Fibroblast of the conjunctiva (primary cell): ENCODE results near the gene PIP4K2A.
"Not testable (repeated sequence)": the region's sequence is repeated elsewhere in the genome, so short reads cannot be mapped to it uniquely, and the experiment has no call there.

ENCODE experiments used
- DNase-seq: peaks from one replicate; pipeline ENCODE4 v3.0.0-alpha.2; 2010; ENCODE audit warnings: low read depth

PIP4K2A gene

DNA sequence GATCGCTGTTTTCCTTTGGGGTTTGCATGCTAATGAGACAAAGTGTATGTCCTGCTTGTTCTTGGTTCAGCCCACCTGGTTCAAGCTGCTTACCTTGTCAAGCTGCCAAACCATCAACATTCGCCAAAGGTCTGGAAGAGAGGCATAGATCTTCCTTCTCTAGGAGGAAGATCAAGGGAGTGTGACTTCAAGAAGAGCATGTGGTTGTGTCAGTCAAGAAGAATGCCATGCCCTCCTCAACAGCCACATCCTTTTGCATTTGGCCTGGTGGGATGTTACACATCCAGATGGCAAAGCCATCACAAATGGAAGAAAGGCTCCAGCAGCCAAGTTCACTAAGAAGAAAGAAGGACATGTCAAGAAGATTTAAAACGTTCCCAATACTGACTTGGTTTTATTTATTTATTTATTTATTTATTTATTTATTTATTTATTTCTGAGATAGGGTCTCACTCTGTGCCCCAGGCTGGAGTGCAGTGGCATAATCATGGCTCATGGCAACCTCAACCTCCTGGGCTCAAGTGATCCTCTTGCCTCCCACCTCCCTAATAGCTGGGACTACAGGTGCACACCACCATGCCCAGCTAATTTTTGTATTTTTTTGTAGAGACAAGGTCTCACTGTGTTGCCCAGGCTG lies 5.1 kb upstream of the PIP4K2A start:
- no peak for DNase-seq

DNA sequence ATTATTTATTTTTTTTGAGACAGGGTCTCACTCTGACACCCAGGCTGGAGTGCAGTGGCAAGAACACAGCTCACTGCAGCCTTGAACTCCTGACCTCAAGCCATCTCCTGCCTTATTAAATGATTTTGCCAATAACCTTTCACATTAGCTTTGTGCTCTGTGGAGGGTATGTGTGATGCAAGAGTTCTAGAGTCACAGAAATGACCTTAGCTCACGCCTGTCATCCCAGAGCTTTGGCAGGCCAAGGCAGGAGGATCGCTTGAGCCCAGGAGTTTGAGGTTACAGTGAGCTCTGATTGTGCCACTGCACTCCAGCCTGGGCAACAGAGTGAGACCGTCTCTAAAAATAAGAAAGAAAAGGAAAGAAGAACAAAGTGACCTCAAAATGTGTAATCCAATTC lies 4.3 kb upstream of the PIP4K2A start:
- DNase-seq: not testable (repeated sequence)

GRCh38 chr10:22717728-22718127 lies 3.4 kb upstream of the PIP4K2A start:
- no peak for DNase-seq

GRCh38 chr10:22716943-22717342 lies 2.6 kb upstream of the PIP4K2A start:
- no peak for DNase-seq

DNA sequence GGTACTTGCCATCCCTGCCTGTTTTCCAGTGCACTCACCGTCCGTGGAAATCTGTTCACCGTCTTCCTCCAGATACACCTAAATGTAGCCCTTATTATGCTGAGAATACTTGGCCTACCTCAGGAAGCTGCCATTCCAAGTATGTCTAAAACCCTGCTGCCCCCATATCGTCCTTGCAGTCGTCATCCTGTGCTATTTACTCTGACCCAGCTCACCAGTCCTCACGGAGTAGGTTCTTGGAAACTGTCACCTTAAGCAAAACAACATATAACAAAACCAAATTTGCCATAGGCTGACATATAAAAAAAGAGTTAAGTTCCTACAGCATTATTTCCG lies 880 bp upstream of the PIP4K2A start:
- no peak for DNase-seq

GRCh38 chr10:22713853-22714478 lies 412 bp downstream of the PIP4K2A start:
- DNase-seq: no peak

DNA sequence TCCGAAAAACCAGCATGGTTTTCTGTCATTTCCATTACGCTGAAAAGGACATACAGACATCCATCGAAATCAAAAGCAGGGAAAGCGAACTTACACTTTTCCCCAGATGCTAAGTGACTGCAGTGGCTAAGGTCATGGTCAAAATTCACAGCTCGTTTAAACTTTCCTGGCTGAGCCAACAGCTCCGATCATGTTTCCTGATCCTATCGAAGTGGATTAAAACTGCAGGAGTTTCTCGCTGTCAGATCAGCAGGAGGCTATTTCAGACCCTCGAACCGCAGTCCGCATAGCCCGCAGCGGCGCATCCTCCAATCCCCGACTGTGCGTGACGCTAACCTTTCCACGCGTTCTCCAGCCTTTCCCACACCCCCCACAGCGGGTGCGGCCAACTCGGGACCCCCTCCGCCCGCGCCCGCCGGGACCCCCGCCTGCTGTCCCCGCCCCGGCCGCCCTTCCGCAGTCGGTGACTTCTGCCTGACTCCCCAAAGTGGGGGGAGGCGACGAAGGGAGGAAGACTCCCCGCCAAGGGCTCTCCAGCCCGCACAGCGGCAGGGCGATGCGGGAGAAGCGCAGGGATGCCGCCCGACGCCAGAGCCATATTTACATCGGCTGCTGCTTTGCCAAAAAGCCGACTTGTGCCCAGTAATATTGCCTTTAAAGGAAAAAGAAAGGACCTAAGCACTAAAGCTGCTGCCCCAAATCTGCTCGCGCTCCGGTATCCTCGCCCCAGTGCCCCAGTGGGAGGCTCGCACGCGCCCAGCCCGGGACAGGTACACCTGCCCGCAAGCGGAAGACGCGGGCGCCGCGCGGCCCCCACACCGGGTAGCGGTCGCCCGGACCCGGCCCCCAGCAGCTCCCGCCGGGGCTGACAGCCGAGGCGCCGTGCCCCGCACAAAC lies 1.2 kb downstream of the PIP4K2A start:
- DNase-seq: no peak

DNA sequence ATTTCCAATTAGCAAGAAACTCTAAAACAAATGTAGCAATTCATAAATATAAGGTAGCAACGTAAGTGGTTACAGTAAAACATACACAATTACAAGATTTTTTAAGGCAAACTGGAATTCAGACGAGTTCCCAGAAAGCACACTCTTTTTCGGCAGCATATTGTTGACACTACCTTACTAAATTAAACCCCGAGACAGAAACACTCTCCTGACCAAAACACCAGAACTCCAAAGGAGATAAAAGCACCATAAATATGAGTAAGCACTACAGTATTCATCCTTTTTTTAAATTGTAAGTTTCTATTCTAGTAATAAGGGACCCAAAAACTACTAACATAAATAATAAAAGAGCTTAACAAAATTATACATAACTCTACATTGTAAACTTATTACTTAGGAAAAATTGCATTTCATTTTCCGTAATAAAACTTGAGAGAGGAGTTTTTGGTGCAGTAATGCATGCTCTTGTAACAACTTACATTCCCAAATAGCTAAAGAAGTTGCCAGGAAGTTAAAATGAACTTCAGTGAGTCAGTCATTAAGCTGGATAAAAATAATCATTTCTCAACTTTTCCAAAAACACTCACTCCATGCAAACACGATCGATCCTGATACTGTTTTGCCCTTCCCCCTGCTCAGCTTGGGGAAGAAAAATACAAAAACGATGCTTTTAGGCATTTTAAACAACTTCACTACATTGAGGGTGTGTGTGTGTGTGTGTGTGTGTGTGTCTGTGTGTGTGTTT lies 2.0 kb downstream of the PIP4K2A start:
- no peak for DNase-seq

DNA sequence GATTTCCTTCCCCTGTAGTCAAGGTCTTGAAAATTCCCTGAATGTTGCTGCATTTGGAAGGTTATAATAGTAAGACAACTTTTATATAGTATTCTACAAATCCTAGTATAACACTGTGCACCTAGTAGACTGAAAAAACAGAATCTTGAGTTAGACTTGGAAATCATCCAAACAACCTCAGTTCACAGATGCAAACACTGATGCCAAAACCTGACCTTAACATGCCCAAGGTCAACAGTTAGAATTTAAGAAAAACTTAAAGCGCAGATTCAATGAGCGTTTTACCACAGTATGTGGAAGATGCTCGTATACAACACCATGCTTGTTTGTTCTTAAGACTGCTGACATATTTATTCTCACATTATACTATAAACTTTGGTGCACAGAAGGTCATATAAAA lies 3.0 kb downstream of the PIP4K2A start:
- DNase-seq: no peak

- DNase-seq: no peak
Measured at GRCh38 chr10:22710139-22710745, 4.1 kb downstream of the PIP4K2A start.

- DNase-seq: no peak
Measured at GRCh38 chr10:22708772-22709171, 5.6 kb downstream of the PIP4K2A start.

DNA sequence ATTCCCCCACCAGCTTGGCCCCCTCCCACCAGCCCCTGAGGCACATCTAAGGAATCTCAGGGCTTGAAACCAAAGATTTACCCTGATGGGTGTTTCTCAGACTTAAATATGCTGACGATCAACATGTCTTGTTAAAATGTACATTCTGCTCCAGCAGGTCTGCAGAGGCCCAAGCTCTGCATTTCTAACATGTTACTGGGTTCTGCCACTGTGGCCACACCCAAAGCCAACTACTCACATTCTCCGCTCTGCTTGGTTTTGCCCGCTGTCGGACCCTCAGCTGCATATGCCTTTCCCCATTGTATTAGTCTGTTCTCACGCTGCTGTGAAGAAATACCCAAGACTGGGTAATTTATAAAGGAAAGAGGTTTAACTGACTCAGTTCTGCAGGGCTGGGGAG lies 8.9 kb downstream of the PIP4K2A start:
- no peak for DNase-seq

GRCh38 chr10:22704942-22705341 lies 9.4 kb downstream of the PIP4K2A start:
- DNase-seq: no peak

DNA sequence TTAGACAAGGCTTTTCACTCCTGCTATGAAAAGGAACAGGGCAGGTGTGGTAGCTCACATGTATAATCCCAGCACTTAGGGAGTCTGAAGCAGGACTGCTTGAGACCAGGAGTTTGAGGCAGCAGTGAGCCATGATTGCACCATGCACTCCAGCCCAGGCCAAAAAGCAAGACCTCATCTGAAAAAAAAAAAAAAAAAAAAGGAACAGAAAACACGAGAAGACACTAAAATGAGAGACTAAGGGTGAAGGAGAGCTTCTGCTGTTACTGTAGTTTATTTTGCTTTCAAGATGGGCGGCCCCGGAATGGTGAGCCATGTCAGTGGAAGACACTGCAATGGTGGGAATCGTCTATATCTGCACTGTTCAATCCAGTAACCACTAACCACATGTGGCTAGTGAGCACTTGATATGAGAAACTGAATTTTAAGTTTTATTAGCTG lies 9.9 kb downstream of the PIP4K2A start:
- no peak for DNase-seq

- DNase-seq: no peak
Measured at GRCh38 chr10:22702348-22702747, 12.0 kb downstream of the PIP4K2A start.

DNA sequence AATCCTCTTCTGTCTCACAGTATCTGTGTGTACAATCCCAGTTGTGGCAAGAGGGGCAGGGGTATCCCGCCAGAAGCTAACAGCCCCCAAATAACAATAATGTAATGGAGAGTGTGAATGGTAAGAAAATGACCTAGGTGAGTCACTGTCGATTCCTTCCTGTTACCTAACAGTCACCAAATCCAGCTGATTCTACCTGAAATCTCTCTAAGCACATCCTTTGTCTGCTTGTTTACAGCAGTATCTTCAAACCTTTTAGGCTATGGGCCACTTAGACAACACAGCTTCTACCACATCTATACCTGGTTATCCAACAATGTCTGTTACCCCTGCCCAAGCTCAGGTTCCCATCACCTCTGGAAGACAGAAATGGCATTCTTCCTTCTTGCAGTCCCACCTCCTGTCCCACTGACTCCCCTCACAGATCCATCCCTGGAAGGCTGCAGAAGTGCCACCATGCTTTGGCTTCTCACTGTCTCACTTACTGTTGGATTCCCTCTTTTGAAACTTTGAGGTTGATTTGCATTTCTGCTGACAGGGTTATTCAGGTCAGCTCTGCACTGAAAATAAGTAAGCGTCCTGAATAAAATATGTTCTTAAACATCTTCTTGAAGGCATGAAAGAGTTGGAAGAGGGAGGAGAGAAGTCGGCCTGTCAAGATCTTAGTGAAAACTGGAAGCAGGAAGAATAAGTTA lies 13.1 kb downstream of the PIP4K2A start:
- no peak for DNase-seq

DNA sequence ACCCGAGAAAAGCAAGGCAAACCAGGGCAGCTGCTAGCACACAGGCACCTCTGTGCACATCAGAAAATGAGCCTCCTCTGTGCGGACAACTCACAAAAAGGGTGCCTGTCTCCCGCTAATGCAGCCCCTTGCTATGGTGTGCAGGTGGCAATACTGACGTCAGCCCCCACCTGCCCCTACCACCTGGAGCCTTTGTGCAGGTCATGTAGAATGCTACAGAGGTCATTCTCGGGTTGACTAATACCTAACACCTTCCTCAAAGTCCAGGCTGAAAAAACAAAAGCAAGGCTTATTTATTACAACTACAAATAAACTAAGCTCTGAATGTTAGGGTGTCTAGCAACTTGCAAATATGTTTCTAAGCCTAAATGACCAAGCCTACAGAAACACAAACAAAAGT lies 13.9 kb downstream of the PIP4K2A start:
- DNase-seq: no peak

GRCh38 chr10:22699976-22700375 lies 14.4 kb downstream of the PIP4K2A start:
- DNase-seq: no peak

DNA sequence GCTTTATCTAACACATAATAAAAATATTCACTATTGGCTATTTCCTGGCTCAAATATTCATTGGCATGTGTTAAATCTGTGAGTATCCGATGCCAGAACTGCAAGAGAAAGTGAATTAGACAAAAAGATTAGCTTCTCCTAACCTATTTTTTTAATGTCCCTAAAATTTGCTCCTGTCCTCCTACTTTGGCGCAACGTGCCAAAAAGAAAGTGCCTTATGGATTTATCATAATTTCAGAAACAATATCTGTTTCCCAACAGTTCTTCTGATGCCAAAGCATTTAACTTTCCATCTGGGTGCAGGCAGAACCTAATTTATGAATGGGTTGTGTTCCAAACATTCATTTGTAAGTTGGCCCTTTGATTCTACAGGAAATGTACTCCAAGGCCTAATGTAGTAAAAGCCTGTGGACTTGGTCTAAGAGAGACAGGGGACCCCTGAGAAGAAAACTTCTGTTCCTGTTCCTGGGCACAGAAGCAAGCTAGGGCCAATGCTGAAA lies 15.4 kb downstream of the PIP4K2A start:
- no peak for DNase-seq

- no peak for DNase-seq
Measured at GRCh38 chr10:22697800-22698199, 16.6 kb downstream of the PIP4K2A start.

- DNase-seq: no peak
Measured at GRCh38 chr10:22697101-22697500, 17.3 kb downstream of the PIP4K2A start.
